HTR-8/SVneo (cell line): ENCODE data around the gene GJD3.
A peak's percentile ranks its signal among the peaks of the same experiment; 100 is the strongest.

Source experiments
- DNase-seq: peaks from one replicate; pipeline ENCODE4 v3.0.0; 2011; ENCODE audit warnings: low spot score, mixed read lengths; ENCODE audit not compliant: insufficient read length
- FAIRE-seq: peaks from 2 replicates; lab custom pipeline; 2011; peaks lifted over from hg19 to GRCh38; lab: Jason Lieb, UNC

Gene GJD3

DNA sequence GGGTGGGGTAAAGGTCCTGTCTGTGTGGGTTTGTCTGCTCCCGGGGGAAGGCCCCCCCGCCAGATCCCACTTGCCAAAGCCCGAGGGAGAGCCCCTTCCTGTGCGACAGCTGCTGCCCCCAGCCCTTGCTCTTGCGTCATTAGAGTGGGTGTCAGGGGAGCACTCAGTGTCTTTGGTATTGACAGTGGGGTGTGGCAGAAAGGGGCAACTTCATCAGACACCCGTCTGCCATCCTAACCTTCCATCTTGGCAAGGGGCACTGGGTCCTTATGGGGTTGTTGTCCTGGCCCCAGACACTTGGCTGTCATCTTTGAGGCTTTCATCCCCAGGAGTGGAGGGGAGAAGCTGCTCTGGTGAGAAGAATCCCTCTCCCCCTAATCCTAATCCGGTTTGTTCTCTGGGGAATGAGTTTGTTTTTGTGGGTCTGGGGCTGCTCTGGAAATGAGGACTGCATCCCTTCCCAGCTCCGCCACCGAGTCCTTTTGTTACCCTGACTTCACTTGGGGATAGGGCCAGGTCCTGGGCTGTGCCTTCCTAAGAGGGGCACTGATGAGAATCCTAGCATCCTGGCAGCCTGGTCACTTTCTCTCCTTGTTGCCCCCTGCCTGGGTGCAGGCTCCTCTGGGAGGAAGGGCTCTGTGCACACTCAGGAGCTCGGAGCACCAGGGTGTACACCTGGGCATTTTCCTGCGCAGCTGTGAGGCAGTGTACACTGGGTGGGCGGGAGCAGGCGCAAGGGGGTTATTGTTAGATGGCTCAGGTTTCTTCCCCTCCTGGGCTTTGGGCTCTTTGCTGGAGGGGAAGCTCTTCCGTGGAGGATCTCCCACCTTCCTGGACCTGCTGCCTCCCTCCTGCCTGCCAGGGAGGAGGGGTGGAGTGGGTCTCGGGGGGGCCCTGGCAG, 21.1 kb downstream of the GJD3 start:
- DNase-seq = no peak
- peak; percentile 59 for FAIRE-seq

DNA sequence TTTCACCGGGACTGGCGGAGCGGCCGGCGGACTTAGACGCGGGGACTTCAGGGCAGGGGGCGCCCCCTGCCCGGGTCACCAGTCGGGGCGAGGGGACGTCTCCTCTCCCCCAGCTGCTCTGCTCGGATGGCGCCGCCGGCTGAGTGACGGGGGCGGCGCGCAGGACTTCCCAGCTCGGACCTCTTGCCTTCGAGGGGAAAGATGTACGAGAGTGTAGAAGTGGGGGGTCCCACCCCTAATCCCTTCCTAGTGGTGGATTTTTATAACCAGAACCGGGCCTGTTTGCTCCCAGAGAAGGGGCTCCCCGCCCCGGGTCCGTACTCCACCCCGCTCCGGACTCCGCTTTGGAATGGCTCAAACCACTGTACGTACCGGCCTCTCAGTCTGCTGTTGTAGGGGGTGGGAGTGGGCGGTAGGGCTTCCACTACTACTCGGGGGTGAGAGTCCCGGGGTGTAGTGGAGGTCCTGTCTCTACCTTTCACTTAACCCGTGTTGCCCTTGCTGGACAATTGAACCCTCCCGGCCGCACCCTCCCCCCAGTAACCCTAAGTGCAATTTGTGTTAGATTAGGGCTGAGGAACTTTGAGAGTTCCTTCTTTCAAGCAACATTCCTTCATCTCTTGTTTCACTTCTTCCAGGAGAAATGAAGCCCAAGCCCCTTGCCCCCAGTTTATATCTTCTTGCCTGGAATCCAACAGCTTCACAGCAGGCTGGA, 21.9 kb downstream of the GJD3 start:
- no peak for DNase-seq
- no peak for FAIRE-seq

DNA sequence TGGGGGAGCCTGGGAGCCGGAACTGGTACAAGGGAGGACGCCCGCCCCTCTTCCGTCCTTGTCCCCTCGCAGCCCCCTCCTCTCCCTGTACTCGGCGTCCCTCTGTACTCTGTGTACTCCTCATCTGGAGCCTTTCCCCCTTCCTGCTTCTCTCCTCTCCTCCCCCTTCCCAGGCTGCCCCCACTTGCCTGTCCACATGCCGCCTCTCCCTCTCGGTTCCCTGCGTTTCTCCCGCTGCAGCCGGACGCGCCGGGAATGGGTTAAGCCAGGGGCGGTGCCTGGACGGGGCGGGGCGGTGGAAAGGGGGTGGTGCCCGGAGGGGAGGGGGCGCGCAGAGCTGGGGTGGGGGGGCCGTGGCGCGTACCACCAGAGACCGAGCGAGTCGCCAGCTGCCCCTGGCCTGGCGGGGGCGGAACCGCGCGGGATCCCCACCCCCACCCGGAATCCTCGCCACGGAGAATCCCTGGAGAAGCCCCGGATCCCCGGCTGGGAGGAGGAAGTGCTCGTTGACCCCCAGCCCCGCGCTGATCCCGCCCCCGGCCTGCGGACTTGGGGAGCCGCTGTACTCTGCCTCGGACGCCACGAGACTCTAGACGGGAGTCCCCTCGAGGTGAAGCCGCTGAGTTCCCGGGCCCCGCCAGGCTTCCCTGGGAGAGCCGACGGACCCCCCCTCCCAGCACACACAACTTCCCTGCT, 22.6 kb downstream of the GJD3 start:
- peak; percentile 84 for DNase-seq
- peak; percentile 94 for FAIRE-seq

DNA sequence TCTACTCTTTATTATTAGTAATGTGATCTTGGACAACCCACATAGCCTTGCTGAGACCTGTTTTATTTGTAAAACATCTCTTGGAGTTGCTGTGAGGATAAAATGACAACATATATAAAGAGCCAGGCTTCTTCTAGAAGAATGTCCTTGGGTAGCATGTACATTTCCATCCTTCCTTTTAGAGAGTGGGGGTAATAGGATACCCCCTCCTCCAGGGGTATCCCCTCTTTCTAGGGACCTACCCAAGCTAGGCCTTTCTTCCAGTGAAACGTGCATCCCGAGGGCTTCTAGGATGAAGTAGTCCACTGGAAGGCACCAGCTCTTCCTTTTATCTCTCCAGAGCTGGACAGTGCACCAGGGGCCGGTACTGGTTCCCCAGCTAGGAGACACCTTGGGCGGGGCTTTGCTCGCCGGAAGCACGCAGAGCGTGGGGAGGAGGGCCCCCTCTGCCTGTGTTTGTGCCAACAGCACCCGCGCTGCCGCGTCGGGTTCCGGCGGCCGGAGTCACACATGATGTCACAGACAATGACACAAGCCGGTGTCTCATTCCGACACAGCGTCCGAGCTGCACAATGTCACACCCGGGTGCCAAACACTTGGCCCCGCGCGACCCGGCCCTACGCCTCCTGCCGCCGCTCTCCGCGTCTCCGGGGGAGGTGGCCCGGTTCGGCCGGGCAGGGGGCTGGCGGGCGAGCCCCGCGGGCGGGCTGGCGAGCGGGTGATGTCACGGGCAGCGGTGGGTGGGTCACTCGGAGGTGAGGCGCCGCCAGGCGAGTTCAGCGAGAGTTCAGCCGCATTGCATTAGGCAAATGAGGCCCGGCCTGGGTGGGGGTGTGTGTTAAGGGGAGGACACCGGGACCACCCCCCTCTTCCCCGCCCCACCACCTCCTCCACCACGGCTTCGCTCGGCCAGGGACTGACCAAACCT, 23.4 kb downstream of the GJD3 start:
- DNase-seq = peak; percentile 90

DNA sequence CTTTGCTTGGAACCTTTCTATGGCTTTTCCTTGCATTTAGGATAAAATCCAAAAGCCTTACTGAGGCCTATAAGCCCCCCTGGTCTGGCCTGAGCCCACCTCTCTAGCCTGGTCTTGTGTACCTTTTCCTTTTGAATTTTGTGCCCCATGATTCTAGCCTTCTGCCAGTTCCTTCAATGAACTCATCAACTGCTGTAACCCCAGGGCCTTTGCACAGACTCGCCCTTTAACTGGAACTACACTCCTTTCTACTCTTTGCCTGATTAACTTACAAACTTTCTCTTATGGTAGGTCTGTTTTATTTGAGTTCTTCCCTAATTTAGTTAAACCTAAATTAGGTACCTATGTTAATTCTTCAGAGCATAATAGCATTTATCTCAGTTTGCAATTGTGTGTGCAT, 24.2 kb downstream of the GJD3 start:
- FAIRE-seq = no peak
- no peak for DNase-seq

More for the DNA sequence above, 23.4 kb downstream of the GJD3 start:
- FAIRE-seq = peak; percentile 96

DNA sequence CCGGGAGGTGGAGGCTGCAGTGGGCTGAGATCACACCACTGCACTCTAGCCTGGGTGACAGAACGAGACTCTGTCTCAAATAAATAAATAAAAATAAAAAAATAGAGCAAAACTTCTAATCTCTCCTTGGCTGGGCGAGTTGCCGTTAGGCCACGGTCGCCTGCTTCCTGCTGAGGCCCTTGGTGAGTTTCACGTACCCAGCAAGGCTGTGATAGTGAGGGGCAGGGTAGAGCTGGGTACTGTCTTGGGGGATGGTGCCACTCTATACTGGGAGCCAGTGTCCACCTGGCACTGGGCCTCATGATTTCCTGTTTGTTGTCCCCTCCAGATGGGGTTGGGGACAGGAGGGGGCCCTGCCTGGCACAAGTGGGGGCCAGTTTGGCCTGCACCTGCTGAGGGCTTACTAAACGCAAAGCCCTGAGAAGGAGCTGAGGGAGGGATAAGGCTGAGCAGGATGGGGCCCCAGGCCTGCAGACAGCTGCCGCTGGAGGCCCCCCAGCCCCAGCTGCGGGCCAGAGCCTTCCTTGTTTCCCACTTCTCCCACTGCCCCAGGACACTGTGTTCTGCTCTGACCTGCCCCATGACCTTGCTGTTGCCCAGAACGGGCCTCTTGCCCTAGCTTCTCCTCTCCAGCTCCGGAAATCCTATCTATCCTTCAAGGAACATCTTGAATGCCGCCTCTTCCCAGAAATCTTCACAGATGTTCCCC, 25.4 kb downstream of the GJD3 start:
- DNase-seq = no peak
- no peak for FAIRE-seq

DNA sequence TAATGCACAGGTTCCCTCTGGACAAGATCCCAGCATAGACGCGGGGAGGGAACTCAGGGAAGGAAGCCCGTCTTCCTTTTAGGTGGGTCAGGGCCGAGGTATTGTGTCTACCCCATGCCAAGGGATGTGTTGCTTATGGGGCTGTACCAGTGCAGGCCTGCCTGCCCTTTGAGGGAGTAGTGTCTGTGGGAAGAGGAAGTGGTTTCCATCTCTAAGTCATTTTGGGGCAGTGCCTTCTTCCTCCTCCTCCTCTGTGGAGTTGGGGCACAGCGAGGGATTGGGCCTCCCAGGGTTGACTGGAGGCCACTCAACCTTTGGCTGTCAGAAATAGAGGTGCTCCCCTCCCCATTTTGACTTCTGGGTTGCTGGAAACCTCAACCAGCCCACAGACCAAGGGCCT, 26.5 kb downstream of the GJD3 start:
- no peak for DNase-seq
- no peak for FAIRE-seq

DNA sequence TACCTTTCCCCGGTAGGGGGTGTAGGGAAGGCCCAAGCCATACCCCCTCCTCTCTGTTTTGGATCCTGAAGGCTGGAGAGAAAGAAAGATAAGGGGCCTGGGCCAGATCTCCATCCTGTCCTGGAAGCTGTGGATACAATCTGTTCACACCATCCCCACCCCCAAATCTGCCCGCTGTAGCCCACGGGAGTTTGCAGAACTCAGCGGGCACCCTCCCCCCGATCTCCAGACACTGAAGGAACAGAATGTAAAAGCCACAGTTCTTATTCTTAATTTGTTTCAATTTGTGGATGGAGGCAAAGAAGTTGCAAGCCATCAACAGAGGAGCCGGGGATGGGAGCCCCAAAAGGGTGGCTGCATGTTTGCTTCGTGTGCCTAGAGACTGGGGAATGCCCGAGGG, 27.2 kb downstream of the GJD3 start:
- DNase-seq (no peak), FAIRE-seq (no peak)

DNA sequence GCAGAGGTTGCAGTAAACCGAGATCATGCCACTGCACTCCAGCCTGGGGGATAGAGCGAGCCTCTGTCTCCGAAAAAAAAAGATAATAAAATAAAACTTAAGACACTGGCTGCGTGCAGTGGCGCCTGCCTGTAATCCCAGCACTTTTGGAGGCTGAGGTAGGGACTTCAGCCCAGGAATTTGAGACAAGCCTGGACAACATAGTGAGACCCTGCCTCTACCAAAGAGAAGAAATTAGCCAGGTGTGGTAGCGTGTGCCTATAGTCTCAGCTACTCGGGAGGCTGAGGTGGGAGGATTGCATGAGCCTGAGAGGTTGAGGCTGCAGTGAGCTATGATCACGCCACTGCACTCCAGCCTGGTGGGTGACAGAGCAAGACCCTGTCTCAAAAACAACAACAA, 28.9 kb downstream of the GJD3 start:
- FAIRE-seq (peak; percentile 9), DNase-seq (no peak)

DNA sequence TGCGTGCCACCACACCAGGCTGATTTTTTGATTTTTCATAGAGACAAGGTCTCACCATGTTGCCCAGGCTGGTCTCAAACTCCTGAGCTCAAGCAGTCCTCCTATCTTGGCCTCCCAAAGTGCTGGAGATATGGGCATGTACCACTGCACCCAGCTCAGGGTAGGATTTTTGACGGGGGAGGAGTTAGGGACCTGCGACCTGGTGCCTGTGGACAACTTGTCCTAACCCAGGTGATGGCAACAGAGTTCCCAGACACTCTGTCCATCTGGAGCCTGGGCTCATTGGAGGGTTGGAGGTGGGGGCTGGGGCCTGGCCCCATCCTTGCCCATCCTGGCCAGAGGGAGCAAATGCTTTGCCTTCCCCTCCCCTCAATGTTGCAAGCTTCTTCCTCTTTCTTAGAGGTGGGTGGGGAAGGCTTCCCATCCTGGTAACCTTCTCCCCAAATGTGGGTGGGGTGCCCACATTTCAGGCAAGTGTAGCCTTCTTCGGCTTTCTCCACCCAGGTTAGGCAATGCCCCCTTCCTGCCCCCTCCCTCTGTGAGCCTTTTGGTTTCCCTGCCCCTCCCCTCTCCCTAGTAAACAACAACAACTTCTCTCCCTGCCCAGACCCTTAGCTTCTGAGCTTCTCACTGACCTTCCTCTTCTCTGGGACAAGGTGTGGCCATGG, 30.6 kb downstream of the GJD3 start:
- DNase-seq (no peak), FAIRE-seq (no peak)

DNA sequence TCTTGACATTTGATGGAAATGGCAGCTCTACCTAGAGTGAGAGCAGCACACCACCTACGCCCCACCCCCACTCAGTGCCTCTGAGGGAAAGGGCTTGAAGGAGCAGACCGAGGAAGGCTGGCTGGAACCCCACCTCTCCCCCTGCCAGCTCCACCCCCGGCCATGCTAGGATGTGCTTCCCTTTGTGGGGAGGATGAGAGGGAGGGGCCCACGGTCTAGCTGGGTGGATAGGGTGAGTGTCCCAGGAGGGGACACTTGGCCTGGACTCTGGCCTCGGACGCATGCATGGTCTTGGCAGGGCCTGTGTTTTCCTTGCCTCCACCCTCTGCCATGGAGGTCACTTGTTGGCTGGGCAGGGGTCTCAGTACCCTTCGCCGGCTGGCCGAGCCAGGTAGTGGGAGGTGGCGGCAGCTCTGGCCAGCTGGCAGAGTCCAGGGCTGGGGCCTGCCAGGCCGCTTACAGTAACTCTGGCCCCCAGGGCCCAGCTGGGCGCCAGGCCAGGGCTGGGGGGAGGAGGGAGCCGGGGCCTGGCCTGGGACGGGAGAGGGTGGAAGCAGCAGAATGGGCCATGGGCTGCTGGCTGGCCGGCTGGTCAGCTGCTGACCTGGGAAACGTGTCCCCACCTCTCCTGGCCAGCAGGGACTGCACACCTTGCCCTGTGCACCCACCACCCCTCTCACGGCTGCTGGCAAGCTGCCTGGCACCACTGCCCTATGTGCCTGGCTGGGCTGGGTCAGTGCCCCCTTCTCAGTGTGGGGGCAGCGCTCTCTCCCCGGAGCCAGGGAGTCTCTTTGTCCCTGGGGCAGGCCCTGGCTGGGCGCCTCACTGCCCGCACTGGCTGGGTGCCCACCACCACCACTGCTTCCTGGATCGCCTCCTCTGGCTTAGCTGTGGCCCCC, 32.5 kb downstream of the GJD3 start:
- DNase-seq (no peak), FAIRE-seq (no peak)

DNA sequence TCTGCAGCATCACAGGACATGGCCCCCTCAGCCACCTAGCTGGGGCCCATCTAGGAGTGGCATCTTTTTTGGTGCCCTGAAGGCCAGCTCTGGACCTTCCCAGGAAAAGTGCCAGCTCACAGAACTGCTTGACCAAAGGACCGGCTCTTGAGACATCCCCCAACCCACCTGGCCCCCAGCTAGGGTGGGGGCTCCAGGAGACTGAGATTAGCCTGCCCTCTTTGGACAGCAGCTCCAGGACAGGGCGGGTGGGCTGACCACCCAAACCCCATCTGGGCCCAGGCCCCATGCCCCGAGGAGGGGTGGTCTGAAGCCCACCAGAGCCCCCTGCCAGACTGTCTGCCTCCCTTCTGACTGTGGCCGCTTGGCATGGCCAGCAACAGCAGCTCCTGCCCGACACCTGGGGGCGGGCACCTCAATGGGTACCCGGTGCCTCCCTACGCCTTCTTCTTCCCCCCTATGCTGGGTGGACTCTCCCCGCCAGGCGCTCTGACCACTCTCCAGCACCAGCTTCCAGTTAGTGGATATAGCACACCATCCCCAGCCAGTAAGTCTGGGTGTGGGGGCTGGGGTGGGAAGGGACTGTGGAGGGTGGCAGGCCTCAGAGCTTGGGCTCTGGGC, 33.6 kb downstream of the GJD3 start:
- FAIRE-seq (no peak), DNase-seq (no peak)

DNA sequence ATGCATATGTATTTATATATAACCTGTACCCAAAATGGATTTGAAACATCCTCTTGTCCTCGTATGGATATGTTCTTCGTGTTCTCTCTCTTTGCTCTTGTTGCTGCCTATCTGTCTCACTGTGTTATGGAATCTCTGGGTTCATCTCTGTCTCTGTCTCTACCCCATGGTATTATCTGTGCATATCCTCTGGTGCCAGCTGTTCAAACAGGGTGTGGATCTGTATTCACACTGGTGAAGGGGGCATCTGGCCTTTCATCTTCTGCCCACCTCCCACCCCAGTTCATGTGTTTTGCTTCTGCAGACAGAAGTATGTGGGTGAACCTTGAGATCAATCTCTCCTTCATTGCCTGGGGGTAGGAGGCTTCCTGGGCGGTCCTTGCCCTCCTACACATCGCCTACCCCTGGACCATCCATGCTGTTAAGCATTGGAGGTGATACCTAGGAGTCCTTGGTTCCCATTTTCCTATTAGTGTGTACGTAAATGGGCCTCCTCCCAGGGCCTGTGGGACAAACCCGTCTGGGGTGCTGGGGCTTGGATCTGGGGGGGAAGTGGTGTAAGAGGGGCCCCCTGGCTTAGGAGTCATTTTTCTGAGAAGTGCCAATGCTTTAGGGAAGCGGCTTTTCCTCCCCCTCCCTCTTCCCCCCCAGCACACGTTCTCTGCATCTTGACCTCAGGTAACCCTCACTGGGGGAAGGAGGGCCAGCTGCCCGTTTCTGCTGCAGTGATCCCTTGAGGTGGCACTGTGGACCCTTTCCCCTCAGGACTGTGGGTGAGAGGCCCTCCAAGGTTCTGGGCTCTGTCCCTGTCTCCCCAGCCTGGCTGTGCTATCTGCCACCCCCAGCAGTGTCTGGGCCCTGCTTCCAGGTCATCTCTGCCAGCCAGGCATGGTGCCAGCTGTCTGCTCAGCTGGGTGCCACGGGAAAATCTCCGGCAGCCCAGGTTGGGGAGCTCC, 34.4 kb downstream of the GJD3 start:
- FAIRE-seq (peak; percentile 65), DNase-seq (no peak)

DNA sequence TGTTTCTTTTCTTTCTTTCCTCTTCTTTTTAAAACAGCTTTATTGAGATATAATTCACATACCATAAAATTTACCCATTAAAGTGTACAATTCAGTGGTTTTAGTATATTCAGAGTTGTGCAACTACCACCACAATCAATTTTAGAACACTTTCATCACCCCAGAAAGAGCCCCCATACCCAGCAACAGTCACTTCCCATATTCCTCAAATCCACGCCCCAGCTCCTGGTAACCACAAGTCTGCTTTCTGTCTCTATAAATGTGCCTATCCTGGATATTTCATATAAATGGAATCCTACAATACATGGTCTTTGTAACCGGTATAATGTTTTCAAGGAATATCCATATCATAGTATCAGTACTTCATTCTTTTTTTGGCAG, 36.2 kb downstream of the GJD3 start:
- no peak for FAIRE-seq
- no peak for DNase-seq

DNA sequence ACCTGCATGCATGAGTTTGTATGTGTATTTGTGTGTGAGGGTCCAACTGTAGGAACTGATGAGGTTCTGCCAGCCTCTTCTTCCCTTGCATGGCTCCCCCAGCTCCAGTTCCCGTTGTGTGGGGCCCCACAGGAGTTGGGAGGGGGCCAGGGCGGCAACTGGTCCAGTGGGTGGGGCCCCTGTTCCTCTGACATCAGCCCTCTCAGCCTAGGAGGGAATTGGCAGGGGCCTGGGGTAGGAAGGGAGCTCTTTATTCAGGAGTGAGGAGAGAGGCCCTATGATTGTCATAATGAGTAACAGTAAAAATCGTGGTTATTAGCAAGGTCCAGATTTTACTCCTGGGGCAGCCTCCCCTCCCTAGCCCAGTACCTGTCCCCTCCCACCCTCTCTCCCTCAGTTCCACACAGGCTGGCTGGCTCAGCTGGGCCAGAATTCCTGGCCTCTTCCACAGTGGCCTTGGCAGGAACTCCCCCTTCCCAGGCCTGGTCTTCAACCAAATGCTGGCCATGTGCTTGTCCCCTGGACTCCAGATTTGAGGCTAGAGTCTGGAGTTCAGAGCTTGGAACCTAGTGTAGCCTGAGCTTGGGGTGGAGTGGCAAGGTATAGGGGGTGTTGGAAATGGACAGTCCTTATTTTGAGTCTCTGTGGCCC, 36.7 kb downstream of the GJD3 start:
- no peak for FAIRE-seq

DNA sequence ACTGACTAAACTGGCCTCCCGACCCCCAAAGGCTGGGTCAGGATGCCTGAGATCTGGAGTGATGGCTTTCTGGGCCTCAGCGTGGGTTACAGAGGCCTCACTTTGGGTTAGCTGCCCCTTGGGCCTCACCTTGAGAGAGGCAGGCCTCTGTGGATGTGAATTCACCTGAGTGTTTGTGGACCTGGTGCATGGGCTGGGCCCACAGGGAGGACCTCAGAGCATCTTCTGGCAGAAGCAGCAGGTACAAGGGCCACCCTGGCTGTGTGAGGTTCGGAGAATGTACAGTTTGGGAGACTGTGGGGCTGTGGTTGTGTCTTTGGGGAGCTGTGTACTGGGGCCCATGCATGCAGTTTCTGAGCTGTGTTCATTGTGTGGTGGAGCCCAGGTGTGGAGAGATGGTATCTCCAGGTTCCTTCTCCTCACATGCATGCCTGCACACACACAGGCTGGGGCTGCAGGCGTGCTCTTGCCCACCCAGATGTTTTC, 37.2 kb downstream of the GJD3 start:
- DNase-seq = no peak
- FAIRE-seq = no peak

More for the DNA sequence above, 36.7 kb downstream of the GJD3 start:
- DNase-seq = no peak
